Bone marrow (tissue), 2 donors: ENCODE measurements around the gene INTS11.

ENCODE experiments used
- DNase-seq, 2 donors: peaks; one replicate each; lab custom pipeline; 2025; lab: John Stamatoyannopoulos, UW

The INTS11 gene

DNA sequence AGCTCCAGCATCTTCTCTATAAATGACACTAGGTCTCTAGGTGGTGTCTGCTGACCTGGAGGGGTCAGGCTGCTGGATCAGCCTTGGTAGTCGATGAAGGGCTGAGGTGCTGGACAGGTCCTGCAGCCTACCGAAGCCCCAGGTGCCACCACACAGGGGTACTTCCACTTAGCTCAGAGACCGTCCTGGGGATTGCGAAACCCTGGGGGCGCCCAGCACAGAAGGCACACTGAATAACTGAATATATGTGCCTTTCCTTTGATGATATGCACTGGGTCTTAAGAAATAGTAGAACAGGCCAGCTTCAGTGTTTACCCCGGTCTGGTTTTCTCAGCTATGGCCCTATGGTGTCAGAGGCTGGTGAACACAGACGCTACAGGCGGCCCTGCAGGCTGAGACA, 61.7 kb downstream of the INTS11 start:
- no peak for DNase-seq

DNA sequence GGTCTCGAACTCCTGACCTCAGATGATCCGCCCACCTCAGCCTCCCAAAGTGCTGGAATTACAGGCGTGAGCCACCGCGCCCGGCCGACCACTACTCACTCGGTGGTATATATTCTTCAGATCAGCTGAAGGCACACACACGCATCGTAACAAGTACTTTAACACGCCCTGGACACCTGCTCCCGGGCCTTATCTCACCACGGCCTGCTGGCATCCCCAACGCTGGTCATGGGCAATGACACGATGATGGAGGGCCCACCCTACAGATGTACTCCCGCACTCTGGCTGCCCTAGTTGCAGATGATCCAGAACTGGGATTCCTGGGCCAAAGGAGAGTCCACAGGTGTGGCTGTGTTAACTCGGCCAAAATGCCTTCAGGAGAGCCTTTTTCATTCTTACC, 62.4 kb downstream of the INTS11 start:
- no peak for DNase-seq
